Dermis blood vessel endothelial cell (primary cell): Measurements from ENCODE around the gene TEX19. TPM values are rescaled to one million over a fixed set of nuclear protein-coding genes. Genes with fewer than 3 reads are reported as not detected.

Experiments used
- DNase-seq: peaks from one replicate; pipeline ENCODE4 v3.0.0; 2010
- total RNA-seq: library from RNA; depleted of rRNA; stranded (reverse); fragments of >200 nt; gene quantifications from 2 replicates; pipeline ENCODE4 v1.2.3, GENCODE V29; 2014

TEX19 gene
- total RNA-seq, 1 donor from 2014 or later, result not detected

- no peak for DNase-seq
Measured at GRCh38 chr17:82391496-82392066, 32.5 kb downstream of the TEX19 start.

DNA sequence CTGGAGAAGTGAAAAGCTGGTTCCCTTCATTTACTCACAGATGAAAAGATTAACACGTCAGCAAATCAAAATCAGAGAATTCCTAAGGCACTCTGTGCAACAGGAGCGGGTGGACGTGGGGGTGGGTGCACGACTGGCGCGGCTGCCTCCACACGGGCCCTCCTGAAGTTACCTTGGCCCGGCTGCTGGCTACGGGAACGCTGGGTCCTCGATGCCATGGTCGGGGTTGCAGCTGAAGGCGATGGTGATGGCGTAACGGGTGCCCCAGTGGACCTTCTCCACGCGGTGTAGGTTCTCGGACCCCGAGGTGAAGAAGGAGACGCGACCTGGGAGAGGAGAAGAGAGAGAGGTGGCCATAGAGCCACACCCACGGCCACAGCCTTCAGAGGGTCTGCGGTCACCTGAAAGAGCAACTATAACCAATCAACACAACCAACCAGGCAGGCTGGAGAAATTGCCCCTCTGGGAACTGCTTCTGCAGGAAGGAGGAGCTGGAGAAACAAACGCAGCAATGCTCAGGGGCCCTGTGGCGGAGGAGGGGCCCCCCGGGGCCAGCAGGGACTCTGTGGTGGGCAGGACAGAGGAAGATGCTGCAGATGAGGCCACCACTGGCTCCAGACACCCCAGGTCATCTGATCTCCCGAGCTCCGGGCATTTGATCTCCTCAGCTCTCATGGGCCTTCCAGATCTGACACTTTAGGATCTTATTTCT lies 33.3 kb downstream of the TEX19 start:
- DNase-seq, result no peak

DNA sequence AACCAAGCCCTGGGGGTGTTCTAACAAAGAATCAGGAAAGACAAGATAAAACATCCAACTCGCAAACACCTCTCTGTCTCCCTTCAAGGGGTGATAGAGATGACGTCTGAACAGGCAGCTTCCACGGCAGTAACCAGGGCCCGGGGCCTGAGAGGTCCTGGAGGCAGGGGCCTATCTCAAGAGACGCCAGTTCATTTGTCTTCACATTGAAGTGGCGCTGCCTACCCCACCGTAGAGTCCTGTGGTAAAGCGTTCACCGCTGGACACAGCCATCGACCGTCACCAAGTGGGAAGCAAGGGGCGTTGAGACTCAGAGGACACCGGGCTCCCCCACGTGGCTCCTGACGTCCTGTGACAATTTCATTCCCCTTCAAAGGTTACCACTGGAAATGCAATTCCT lies 33.9 kb downstream of the TEX19 start:
- DNase-seq, result no peak

GRCh38 chr17:82394278-82394677 lies 35.2 kb downstream of the TEX19 start:
- DNase-seq, result no peak

- DNase-seq, result no peak
Measured at GRCh38 chr17:82396601-82397435, 37.8 kb downstream of the TEX19 start.

- no peak for DNase-seq
Measured at GRCh38 chr17:82397449-82398335, 38.6 kb downstream of the TEX19 start.

GRCh38 chr17:82399041-82399441 lies 40.0 kb downstream of the TEX19 start:
- DNase-seq, result peak; percentile 64

DNA sequence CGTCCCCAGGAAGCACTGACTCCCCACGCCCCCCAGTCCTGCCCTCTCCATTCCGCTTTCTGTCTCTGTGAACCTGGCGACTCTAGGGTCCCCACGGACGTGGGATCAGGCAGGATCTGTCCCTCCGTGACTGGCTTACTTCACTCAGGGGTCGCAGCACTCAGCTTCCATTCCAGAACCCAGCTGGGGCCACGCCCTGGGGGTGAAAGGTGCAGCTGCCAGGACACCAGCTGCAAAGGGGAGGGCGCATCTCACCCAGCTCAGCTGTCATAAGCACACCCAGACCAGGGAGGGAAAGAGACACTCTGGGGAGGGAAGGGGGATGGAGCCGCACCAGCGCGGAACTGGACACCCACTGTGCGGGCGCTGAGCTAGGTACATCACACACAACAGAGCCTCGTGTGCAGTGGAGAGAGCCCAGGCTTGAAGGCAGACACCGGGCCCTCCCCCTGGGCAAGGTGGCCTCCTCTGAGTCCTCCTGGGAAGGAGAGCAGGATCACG lies 40.6 kb downstream of the TEX19 start:
- no peak for DNase-seq

DNA sequence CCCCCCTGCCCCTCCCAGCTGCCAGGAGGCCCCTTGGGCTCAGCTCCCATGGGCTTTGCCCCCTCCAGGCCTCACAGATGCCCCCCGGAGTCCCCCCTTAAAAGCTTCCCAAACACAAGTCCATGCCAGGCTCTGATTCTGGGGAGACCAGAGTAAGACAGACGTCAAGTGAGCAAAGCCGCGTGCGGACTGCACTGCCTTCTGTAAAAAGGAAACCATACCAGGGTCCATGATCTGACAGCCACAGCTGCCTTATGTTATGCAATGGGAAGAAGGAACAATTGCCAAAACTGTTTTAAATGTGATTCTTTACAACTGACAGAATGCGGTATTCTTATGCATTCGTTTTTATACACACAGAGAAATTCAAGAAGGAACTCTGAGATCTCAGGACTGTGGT lies 41.2 kb downstream of the TEX19 start:
- no peak for DNase-seq

DNA sequence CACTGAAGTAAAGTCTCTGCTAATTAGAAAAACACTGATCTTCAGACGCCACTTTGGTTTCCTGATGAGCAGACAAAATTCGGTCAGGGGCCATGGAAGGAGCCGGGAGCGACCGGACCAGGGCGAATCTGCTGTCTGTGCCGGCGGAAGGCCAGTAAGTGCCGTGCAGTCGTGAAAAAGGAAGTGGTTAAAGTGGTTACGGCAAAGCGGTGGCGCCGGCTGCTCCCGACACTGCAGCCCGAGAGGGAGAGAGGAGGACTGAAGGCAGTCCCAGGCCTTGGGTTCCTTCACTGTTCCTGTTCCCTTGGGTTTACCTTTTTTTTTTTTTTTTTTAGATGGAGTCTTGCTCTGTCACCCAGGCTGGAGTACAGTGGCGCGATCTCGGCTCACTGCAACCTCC lies 41.8 kb downstream of the TEX19 start:
- DNase-seq, result no peak

- no peak for DNase-seq
Measured at GRCh38 chr17:82402865-82403264, 43.8 kb downstream of the TEX19 start.

DNA sequence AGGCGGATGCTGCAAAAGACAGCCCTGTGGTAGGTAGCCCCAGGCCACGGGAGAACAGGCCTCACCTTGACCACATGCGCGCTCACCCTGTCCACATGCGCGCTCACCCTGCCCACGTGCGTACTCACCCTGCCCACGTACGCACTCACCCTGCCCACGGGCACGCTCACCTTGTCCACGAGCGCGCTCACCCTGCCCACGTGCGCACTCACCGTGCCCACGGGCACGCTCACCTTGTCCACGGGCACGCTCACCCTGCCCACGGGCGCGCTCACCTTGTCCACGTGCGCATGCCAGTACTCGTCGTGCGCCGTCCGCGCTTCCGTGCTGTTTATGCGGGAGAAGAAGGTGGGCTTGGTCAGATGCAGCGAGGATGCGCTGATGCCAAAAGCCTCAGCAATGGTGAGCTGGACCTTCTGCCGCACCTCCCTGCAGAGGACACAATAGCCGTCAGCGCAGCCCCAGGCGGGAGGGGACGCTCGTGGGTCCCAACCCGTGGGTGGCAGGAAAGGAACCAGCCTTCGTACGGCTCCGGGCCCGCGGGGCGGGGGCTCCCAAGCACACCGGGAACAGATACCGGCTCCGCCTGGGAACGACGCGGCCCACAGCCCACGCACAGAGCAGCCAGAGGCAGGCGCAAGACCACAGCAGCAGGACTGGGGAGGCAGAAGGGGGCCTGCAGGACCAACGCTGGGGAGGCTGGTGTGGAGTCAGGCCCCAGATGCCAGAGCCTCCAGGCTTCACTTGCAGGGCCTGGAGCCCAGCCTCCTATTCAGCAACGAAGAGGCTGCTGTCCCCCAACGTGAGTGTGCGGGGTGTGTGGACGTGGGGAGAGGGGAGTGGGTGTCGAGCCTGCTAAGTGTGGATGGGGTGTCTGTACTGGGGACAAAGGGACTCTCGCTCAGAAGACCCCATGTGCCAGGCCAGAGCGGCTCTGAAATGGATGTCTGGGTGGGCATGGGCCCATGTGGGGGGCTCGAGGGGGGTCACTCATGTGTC lies 44.9 kb downstream of the TEX19 start:
- no peak for DNase-seq

- DNase-seq, result no peak
Measured at GRCh38 chr17:82405051-82405450, 46.0 kb downstream of the TEX19 start.

DNA sequence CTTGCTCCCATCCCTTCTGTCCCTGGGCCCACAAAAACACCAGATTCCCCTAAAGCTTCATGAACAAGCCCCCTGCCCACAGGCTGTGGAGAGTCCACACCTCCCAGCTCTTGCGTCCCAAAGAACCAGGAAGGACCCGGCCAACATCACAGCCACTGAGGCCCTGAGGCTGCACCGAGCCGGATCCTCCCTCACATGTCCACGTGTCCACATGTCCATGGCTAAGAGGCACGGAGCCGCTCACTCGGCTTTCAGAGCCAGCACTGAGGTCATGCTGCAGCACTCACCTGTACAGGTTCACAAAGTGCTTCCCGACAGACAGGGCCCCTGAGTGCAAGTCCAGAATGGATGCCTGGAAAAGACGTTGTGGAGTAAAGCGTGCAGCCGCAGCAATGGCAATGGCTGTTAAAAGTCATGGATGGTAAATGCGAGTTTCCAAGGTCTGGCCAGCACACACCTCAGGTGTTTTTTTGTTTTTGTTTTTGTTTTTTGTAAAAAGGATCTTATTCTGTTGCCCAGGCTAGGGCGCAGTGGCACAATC lies 47.2 kb downstream of the TEX19 start:
- DNase-seq, result no peak

GRCh38 chr17:82407255-82407654 lies 48.2 kb downstream of the TEX19 start:
- DNase-seq, result no peak

DNA sequence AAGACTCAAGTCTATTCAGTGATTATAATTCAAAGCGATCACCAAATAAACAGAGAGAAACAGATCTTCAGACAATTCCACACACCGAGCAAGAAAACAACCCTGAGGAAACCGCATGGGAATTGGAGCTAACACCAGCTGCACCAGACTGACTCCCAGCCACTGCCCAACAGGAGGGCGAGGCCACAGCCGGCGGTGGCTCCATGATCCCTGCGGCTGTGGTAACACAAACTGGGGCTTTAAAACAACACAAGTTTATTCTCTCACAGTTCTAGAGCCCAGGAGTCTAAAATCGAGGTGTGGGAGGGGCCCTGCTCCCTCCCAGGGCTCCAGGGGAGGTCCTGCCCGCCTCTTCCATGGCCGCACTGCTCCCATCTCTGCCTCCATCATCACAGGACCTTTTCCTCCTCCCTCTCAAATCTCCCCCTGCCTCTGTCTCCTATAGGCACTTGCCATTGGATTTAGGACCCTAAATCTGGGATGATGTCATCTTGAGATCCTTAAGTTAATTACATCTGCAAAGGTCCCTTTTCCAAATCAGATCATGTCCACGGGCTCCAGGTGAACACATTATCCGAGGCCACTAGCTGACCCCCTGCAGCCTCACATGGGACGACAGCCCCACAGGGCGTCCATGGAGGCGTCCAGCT lies 49.4 kb downstream of the TEX19 start:
- no peak for DNase-seq

- no peak for DNase-seq
Measured at GRCh38 chr17:82408938-82409318, 49.9 kb downstream of the TEX19 start.

DNA sequence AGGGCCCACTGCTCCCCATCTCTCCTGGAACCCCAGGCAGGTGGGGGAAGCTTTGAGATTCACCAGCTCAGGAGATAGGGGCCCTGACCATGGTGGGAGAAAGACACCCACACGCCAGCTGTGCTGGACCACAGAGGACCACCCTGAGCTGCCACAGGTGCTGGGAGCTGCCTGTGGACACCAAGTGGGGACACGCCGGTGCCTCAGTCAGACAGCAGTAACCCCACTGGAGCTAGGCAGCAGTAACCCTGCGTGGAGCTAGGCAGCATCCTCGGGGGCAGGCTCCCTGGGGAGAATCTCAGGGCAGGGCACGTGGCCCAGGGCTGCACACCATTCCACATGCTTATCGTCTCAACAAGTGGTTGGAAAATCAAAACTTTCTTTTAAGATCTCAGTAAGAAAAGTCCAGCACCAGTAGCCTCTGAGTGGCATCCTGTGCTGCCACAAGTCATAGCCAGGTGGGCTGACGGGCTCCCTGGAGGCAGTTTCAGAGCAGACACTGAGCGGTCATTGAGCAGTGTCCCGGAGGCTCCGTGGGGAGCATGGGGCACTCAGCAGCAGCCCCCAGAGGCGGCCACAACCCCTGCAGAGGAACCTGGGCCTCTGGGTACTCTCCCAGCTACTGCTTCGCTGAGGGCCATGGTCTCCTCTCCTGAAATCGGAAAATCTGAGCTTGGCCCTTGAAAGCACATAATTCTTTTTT lies 51.1 kb downstream of the TEX19 start:
- DNase-seq, result no peak

- no peak for DNase-seq
Measured at GRCh38 chr17:82411396-82412053, 52.5 kb downstream of the TEX19 start.
